Measurements from ENCODE around the gene FBXW2. TPM values are rescaled to one million over a fixed set of nuclear protein-coding genes. Genes with fewer than 3 reads are reported as not detected.

FBXW2 gene
- polyA plus RNA-seq, 1 experiment, result 69.0 TPM

DNA sequence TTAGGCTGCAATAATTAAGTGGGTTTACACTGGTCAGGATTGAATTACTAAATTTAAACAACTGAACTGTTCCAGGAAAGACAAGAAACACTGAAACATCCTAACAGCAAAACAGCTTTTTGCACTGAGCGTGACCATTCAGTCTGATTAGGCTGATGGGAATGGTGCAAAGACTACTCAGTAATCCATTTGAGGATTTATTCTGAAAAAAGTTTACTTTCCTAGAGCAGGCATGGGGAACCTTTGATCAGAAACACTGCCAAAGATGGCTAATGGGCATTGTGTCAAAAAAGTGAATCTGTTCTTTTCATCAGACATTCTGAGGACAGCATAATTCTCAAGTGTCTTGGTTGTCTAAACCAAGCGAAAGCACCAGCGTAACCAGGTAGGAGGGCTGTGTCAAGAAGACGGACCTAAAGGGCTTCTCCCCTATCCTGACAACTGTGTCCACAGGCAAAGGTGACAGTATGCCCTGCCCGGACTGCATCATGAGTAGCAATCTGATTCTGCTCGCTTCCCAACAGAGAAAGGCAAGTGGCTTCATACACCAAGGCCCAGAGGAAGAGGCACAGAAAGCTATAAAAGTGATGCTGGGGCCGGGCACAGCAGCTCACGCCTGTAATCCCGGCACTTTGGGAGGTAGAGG lies 33.3 kb downstream of the FBXW2 start:
- Histone ChIP-seq H3K4me3 (ENCODE audit: low read depth, low read length) (no peak overlapping the region), H3K27me3 (ENCODE audit: control insufficient read depth, insufficient read depth, low read length) (no peaks in the 10 kb centered on the region), H3K9me3 (ENCODE audit: control insufficient read depth, insufficient read depth, low read length) (no peaks in the 10 kb centered on the region), H3K27ac (ENCODE audit: low read depth, low read length) (no peak overlapping the region)
- ChIA-PET POLR2A (no interaction called here), CTCF (interaction anchor here (0.6 to 7.6 kb wide), 5 partner anchors 22 to 300 kb away, joined by 4 to 46 read pairs (median 4); no protein-coding TSS in a partner anchor)
- DNase-seq (ENCODE audit: low read depth, low spot score), result no peak
- TF ChIP-seq, protein P1, sequence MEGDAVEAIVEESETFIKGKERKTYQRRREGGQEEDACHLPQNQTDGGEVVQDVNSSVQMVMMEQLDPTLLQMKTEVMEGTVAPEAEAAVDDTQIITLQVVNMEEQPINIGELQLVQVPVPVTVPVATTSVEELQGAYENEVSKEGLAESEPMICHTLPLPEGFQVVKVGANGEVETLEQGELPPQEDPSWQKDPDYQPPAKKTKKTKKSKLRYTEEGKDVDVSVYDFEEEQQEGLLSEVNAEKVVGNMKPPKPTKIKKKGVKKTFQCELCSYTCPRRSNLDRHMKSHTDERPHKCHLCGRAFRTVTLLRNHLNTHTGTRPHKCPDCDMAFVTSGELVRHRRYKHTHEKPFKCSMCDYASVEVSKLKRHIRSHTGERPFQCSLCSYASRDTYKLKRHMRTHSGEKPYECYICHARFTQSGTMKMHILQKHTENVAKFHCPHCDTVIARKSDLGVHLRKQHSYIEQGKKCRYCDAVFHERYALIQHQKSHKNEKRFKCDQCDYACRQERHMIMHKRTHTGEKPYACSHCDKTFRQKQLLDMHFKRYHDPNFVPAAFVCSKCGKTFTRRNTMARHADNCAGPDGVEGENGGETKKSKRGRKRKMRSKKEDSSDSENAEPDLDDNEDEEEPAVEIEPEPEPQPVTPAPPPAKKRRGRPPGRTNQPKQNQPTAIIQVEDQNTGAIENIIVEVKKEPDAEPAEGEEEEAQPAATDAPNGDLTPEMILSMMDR (IDR thresholded peaks at IDR 0.05; ENCODE audit: low read depth, low read length), result no peak

DNA sequence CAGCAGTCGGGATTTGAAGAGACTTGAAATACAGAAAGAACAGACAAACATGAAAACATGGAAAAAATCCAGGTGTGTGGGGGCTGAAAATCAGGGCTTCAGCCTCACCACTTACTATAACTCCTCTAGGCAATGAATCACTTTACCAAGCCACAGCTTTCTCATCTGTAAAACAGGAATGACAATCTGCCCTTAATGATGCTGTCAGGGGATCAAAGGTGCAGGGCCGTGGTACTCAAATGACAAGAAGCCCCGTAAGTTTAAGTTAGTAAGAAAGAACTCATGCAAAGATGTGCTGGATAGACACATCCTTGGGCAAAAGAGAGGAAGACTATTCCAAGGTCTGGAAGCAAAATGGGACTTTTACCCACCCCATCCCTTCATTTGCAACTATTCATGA lies 34.7 kb downstream of the FBXW2 start:
- Histone ChIP-seq H3K9me3 (ENCODE audit: control insufficient read depth, insufficient read depth, low read length) (no peaks in the 10 kb centered on the region), H3K27me3 (ENCODE audit: control insufficient read depth, insufficient read depth, low read length) (no peaks in the 10 kb centered on the region), H3K27ac (ENCODE audit: low read depth, low read length) (no peak overlapping the region), H3K4me3 (ENCODE audit: low read depth, low read length) (no peak overlapping the region)
- DNase-seq (ENCODE audit: low read depth, low spot score), result no peak
- POLR2A ChIA-PET, result no interaction called here
- TF ChIP-seq, protein P1 (IDR thresholded peaks at IDR 0.05; ENCODE audit: low read depth, low read length), result no peak
- CTCF ChIA-PET, result interaction anchor here (1.1 to 7.6 kb wide), 5 partner anchors 9 to 641 kb away, joined by 3 to 46 read pairs (median 4); no protein-coding TSS in a partner anchor

DNA sequence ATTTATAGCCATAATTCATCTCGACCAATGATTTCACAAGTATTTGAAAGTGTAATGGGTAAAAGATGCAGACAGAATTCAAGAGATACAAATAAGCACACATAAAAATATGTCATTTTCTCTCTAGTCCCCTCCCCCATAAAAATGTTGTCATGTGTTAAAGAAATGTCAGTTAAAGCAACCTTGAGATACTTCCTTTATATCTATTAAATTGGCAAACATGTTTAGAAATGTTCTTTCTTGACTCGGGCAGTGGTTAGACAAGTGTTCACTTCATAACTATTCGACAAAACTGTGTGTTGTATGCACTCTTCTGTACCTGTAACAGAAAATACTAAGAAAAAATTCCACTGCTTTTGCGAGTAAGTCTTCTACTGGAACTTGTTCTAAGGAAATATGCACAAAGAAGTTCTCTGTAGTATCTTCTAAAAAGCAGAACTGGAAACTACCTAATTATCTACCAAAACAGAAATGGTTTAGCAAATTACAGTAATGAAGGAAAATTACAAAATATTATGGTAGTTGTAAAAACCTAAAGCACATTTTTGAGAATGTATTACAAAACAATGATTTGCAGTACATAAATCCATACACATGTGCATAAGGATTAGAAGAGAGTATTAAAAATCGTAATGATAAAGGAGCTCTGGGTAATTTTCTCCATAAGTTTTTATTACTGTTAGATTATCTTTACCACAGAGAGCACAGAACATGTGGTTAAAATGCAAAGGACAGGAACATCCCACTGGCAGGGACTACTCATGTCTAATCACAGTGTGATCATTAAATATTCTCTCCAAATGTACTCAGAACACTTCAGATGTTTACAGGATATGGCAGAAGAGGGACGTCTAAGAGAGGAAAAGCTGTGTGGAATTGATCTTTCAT lies 35.9 kb downstream of the FBXW2 start:
- no peaks in the 10 kb centered on the region for H3K27me3 ChIP-seq (ENCODE audit: control insufficient read depth, insufficient read depth, low read length)
- ChIA-PET CTCF (interaction anchor here (0.6 to 7.6 kb wide), 19 partner anchors 8 to 642 kb away, joined by 3 to 46 read pairs (median 5); no protein-coding TSS in a partner anchor), POLR2A (no interaction called here)
- no peak overlapping the region for H3K4me3 ChIP-seq (ENCODE audit: low read depth, low read length)
- no peak overlapping the region for H3K27ac ChIP-seq (ENCODE audit: low read depth, low read length)
- TF ChIP-seq, protein P1 (IDR thresholded peaks at IDR 0.05; ENCODE audit: low read depth, low read length), result no peak
- no peak for DNase-seq (ENCODE audit: low read depth, low spot score)
- H3K9me3 ChIP-seq (ENCODE audit: control insufficient read depth, insufficient read depth, low read length), result no peaks in the 10 kb centered on the region

DNA sequence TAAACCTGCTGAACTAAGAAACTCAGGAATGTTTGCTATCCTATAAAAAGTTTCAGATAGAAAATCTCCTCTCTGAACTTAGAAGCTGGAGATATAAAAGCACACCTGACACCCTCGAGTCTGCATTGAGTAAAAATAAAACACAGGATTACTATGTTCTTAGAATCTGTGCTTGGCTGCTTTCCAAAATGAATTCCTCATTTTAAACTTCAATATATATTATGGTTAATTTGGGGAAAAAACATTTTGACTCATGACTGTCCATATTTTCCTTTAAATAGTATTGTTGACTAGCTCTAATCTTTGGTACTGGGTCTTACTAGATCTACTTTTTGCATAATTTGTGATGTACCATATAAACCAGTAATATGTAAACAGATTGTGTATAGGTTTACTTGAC lies 36.7 kb downstream of the FBXW2 start:
- H3K27me3 ChIP-seq (ENCODE audit: control insufficient read depth, insufficient read depth, low read length), result no peaks in the 10 kb centered on the region
- H3K4me3 ChIP-seq (ENCODE audit: low read depth, low read length), result no peak overlapping the region
- TF ChIP-seq, protein P1 (IDR thresholded peaks at IDR 0.05; ENCODE audit: low read depth, low read length), result no peak
- no peak for DNase-seq (ENCODE audit: low read depth, low spot score)
- ChIA-PET POLR2A (no interaction called here), CTCF (interaction anchor here (0.6 to 7.6 kb wide), 32 partner anchors 9 to 521 kb away, joined by 3 to 46 read pairs (median 5); no protein-coding TSS in a partner anchor)
- H3K27ac ChIP-seq (ENCODE audit: low read depth, low read length), result no peak overlapping the region
- no peaks in the 10 kb centered on the region for H3K9me3 ChIP-seq (ENCODE audit: control insufficient read depth, insufficient read depth, low read length)

Data from AG04450 (cell line).